Naive B cell (primary cell): ENCODE results near the gene PARS2. TPM values are rescaled to one million over a fixed set of nuclear protein-coding genes. Genes with fewer than 3 reads are reported as not detected.

ENCODE experiments used
- ATAC-seq, 2 donors: fragments of 150-1000 bp; cut with Tn5 transposase; 2 replicates each; pipeline ENCODE4 v1.10.0; 2021; ENCODE audit warnings: low read depth in 2 of 2, mild to moderate bottlenecking in 2 of 2, moderate library complexity in 2 of 2
- DNase-seq: peaks from one replicate; pipeline ENCODE4 v3.0.0; 2022
- H3K27ac Mint-ChIP-seq, 6 donors: one replicate each; pipeline ENCODE4 v1.8.0; 2020 to 2022; ENCODE audit warnings: mild to moderate bottlenecking in 6 of 6, mixed read lengths in 6 of 6, moderate library complexity in 5 of 6, inconsistent platforms in 2 of 6
- H3K27me3 Mint-ChIP-seq, 3 donors: one replicate each; pipeline ENCODE4 v1.8.0; 2021 to 2022; ENCODE audit warnings: mixed read lengths in 3 of 3, mild to moderate bottlenecking in 1 of 3
- H3K36me3 Mint-ChIP-seq, 2 donors: one replicate each; pipeline ENCODE4 v1.8.0; 2020 to 2022; ENCODE audit warnings: mixed read lengths in 2 of 2, inconsistent platforms in 1 of 2, mild to moderate bottlenecking in 1 of 2
- H3K4me1 Mint-ChIP-seq, 3 donors: one replicate each; pipeline ENCODE4 v1.8.0; 2020 to 2022; ENCODE audit warnings: mixed read lengths in 3 of 3, inconsistent platforms in 1 of 3, mild to moderate bottlenecking in 1 of 3, moderate library complexity in 1 of 3
- H3K4me3 Mint-ChIP-seq, 8 donors: one replicate each; pipeline ENCODE4 v1.8.0; 2020 to 2022; ENCODE audit warnings: mild to moderate bottlenecking in 8 of 8, mixed read lengths in 8 of 8, moderate library complexity in 8 of 8, inconsistent platforms in 2 of 8
- H3K9me3 Mint-ChIP-seq, 7 donors: one replicate each; pipeline ENCODE4 v1.8.0; 2020 to 2022; ENCODE audit warnings: mixed read lengths in 7 of 7, mild to moderate bottlenecking in 5 of 7, inconsistent platforms in 2 of 7, moderate library complexity in 1 of 7
- polyA plus RNA-seq, 6 donors: library from polyadenylated mRNA; unstranded; fragments of 300-500 nt; fragmentation: Illumina TruSeq; gene quantifications; one replicate each; pipeline ENCODE4 v1.2.3, GENCODE V29; 2021; ENCODE audit warnings: low read depth in 6 of 6

Gene PARS2
- polyA plus RNA-seq, 6 donors from 2014 or later = 1.9 to 3.7 (median 3.3) TPM; not detected in 1

- H3K27ac Mint-ChIP-seq = no peak overlapping the region
- DNase-seq = no peak
- H3K4me3 Mint-ChIP-seq = no peak overlapping the region
- peaks cover 3 to 15% (median 8%) of the 10 kb centered on the region in 7 donors for H3K9me3 Mint-ChIP-seq
- H3K36me3 Mint-ChIP-seq = peaks cover 35 to 41% of the 10 kb centered on the region in 2 donors
- ATAC-seq = no peak
- H3K4me1 Mint-ChIP-seq = peaks cover 6 to 18% (median 15%) of the 10 kb centered on the region in 3 donors
- no peaks in the 10 kb centered on the region for H3K27me3 Mint-ChIP-seq
Observed at GRCh38 chr1:54721719-54722118, 42.6 kb downstream of the PARS2 start.

- H3K36me3 Mint-ChIP-seq = peaks cover 7 to 10% of the 10 kb centered on the region in 2 donors
- no peaks in the 10 kb centered on the region for H3K9me3 Mint-ChIP-seq
- ATAC-seq (no peak), DNase-seq (no peak)
- peak overlapping the region; percentile 74 to 95 (median 90) for H3K4me3 Mint-ChIP-seq
- H3K27ac Mint-ChIP-seq = peak overlapping the region in 5 of 6 donors; percentile 2 to 97 (median 87)
- H3K4me1 Mint-ChIP-seq = peaks cover 16 to 36% (median 31%) of the 10 kb centered on the region in 3 donors
- H3K27me3 Mint-ChIP-seq = no peaks in the 10 kb centered on the region
Observed at GRCh38 chr1:54716299-54717047, 47.9 kb downstream of the PARS2 start.

GRCh38 chr1:54715493-54716298 is 48.6 kb downstream of the PARS2 start, which contains the start of gene TTC4:
Gene TTC4, plus strand, starts transcription at chr1:54715861. Its CDS starts 48 bp downstream, at chr1:54715909.
- peaks cover 0 to 7% (median 0%) of the 10 kb centered on the region in 3 donors for H3K27me3 Mint-ChIP-seq
- peak within 1 kb of the TSS; percentile 74 to 95 (median 90) for H3K4me3 Mint-ChIP-seq
- peak; percentile 95 to 98 for ATAC-seq
- H3K36me3 Mint-ChIP-seq = peaks cover 7 to 10% of the 10 kb centered on the region in 2 donors
- peaks cover 16 to 36% (median 31%) of the 10 kb centered on the region in 3 donors for H3K4me1 Mint-ChIP-seq
- DNase-seq = peak; percentile 81
- no peaks in the 10 kb centered on the region for H3K9me3 Mint-ChIP-seq
- peak within 1 kb of the TSS; percentile 2 to 97 (median 90) for H3K27ac Mint-ChIP-seq

GRCh38 chr1:54714881-54715492 is 49.3 kb downstream of the PARS2 start:
- no peak for DNase-seq
- ATAC-seq = no peak
- Mint-ChIP-seq H3K27me3 (peaks cover 3 to 14% (median 4%) of the 10 kb centered on the region in 3 donors), H3K9me3 (no peaks in the 10 kb centered on the region), H3K36me3 (peaks cover 7 to 10% of the 10 kb centered on the region in 2 donors), H3K27ac (peak overlapping the region; percentile 2 to 97 (median 72)), H3K4me3 (peak overlapping the region; percentile 74 to 95 (median 90)), H3K4me1 (peaks cover 16 to 36% (median 31%) of the 10 kb centered on the region in 3 donors)

- ATAC-seq = no peak
- H3K4me3 Mint-ChIP-seq = no peak overlapping the region
- H3K27ac Mint-ChIP-seq = no peak overlapping the region
Observed at GRCh38 chr1:54711536-54711935, 52.8 kb downstream of the PARS2 start.

GRCh38 chr1:54710841-54711240 is 53.5 kb downstream of the PARS2 start:
- Mint-ChIP-seq H3K36me3 (no peaks in the 10 kb centered on the region), H3K27me3 (peaks cover 17 to 47% (median 35%) of the 10 kb centered on the region in 3 donors), H3K4me3 (no peak overlapping the region), H3K4me1 (peaks cover 6 to 11% (median 7%) of the 10 kb centered on the region in 3 donors), H3K27ac (peak overlapping the region in 1 of 6 donors; percentile 86), H3K9me3 (no peaks in the 10 kb centered on the region)
- no peak for DNase-seq
- ATAC-seq = no peak

More at GRCh38 chr1:54711536-54711935, 52.8 kb downstream of the PARS2 start:
- Mint-ChIP-seq H3K27me3 (peaks cover 17 to 42% (median 31%) of the 10 kb centered on the region in 3 donors), H3K4me1 (peaks cover 10 to 16% (median 14%) of the 10 kb centered on the region in 3 donors), H3K36me3 (no peaks in the 10 kb centered on the region), H3K9me3 (no peaks in the 10 kb centered on the region)
- DNase-seq = no peak

- ATAC-seq = no peak
- H3K4me1 Mint-ChIP-seq = peaks cover 4 to 8% (median 5%) of the 10 kb centered on the region in 3 donors
- no peaks in the 10 kb centered on the region for H3K9me3 Mint-ChIP-seq
- no peak overlapping the region for H3K27ac Mint-ChIP-seq
- H3K36me3 Mint-ChIP-seq = no peaks in the 10 kb centered on the region
- no peak overlapping the region for H3K4me3 Mint-ChIP-seq
- peaks cover 17 to 51% (median 39%) of the 10 kb centered on the region in 3 donors for H3K27me3 Mint-ChIP-seq
- DNase-seq = no peak
Observed at GRCh38 chr1:54710434-54710833, 53.9 kb downstream of the PARS2 start.

GRCh38 chr1:54709547-54710292 is 54.6 kb downstream of the PARS2 start:
- DNase-seq = no peak
- Mint-ChIP-seq H3K27ac (no peak overlapping the region), H3K4me1 (peaks cover 0 to 1% (median 0%) of the 10 kb centered on the region in 3 donors), H3K4me3 (no peak overlapping the region), H3K9me3 (no peaks in the 10 kb centered on the region), H3K27me3 (peaks cover 17 to 55% (median 43%) of the 10 kb centered on the region in 3 donors), H3K36me3 (no peaks in the 10 kb centered on the region)
- no peak for ATAC-seq

- no peak for ATAC-seq
- no peak overlapping the region for H3K4me3 Mint-ChIP-seq
- no peaks in the 10 kb centered on the region for H3K4me1 Mint-ChIP-seq
- H3K27ac Mint-ChIP-seq = no peak overlapping the region
- no peak for DNase-seq
- H3K36me3 Mint-ChIP-seq = no peaks in the 10 kb centered on the region
- no peaks in the 10 kb centered on the region for H3K9me3 Mint-ChIP-seq
- peaks cover 17 to 63% (median 43%) of the 10 kb centered on the region in 3 donors for H3K27me3 Mint-ChIP-seq
Observed at GRCh38 chr1:54708385-54708784, 55.9 kb downstream of the PARS2 start.

Other genes starting within 250 kb of the PARS2 start
- gene ACOT11, start 216.3 kb downstream of the PARS2 start, polyA plus RNA-seq = not detected
- not detected for gene FAM151A, start 141.0 kb downstream of the PARS2 start, polyA plus RNA-seq
- not detected for gene MROH7, start 122.7 kb downstream of the PARS2 start, polyA plus RNA-seq
- gene TTC4, start 48.7 kb downstream of the PARS2 start, polyA plus RNA-seq = 10 to 100 TPM; 16.4 to 31.9 (median 20.8) TPM
- 1 to 10 TPM in 3 of 6 donors, under 1 TPM in 2, not detected in 1; 0.41 to 2.0 (median 1.1) TPM for gene TTC22, start 36.8 kb upstream of the PARS2 start, polyA plus RNA-seq
- 1 to 10 TPM in 3 of 6 donors, under 1 TPM in 2, not detected in 1; 0.21 to 8.3 (median 1.1) TPM for gene DHCR24, start 122.7 kb upstream of the PARS2 start, polyA plus RNA-seq
- gene TMEM61, start 216.1 kb upstream of the PARS2 start, polyA plus RNA-seq = not detected
- gene BSND, start 234.4 kb upstream of the PARS2 start, polyA plus RNA-seq = not detected